Panc1 (cell line): ENCODE measurements around the gene NEMP1.

Experiments
- CTCF ChIP-seq: fragments of 450-650 bp; IDR thresholded peaks from 2 replicates; pipeline ENCODE4 v1.5.1; 2017; ENCODE audit warnings: mild to moderate bottlenecking
- POLR2AphosphoS5 ChIP-seq: IDR thresholded peaks from 2 replicates; pipeline ENCODE4 v1.6.1; 2012; ENCODE audit warnings: mild to moderate bottlenecking, low read depth, low read length, moderate library complexity
- REST ChIP-seq, 2 experiments: IDR thresholded peaks; 2 replicates each; pipeline ENCODE4 v1.6.1; 2011 to 2012; ENCODE audit warnings: low read depth in 2 of 2, control low read depth in 1 of 2, low read length in 1 of 2, mild to moderate bottlenecking in 1 of 2, moderate library complexity in 1 of 2; ENCODE audit not compliant: insufficient read depth in 1 of 2
- SIN3A ChIP-seq: IDR thresholded peaks from 2 replicates; pipeline ENCODE4 v1.6.1; 2012; ENCODE audit warnings: low read depth, mild to moderate bottlenecking, low read length, moderate library complexity, borderline replicate concordance; ENCODE audit not compliant: insufficient read depth
- TCF7L2 ChIP-seq: IDR thresholded peaks from 2 replicates; pipeline ENCODE4 v1.6.1; 2011; ENCODE audit warnings: mild to moderate bottlenecking, low read depth, low read length, inconsistent platforms

DNA sequence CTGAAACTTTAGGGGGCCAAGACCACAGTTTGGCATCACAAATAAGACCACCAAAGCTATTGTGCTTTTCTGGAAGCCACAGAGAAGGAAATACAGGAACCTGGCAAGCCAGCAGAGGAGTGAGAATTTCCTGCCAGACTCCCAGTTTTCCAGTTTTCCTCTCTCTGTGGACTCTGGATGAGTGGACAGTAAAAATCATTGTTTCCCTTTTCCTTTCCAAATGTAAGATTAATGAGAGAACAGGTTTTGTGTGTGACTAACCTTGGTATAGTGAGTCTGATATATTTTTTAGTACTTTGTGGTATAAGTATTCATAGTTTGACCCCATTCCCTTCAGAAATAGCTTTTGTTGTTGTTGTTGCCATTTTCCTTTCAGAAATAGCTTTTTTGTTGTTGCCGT, 59.7 kb downstream of the NEMP1 start:
- TF ChIP-seq CTCF: no peak
- TF ChIP-seq TCF7L2: no peak
- no peak for TF ChIP-seq POLR2AphosphoS5
- TF ChIP-seq SIN3A: no peak
- TF ChIP-seq REST (IDR thresholded peaks at IDR 0.05; ENCODE audit: insufficient read depth in 1 of 2, low read depth in 2 of 2, low read length in 1 of 2): no peak
